Measurements from ENCODE around the gene CDC42SE2.
"Not testable (repeated sequence)": the region's sequence is repeated elsewhere in the genome, so short reads cannot be mapped to it uniquely, and the experiment has no call there.

CDC42SE2 gene

GRCh38 chr5:131344288-131344687, 80.4 kb downstream of the CDC42SE2 start:
- H3K9me3 ChIP-seq (ENCODE audit: control insufficient read depth, insufficient read depth, low read depth, low read length), result peaks cover 21% of the 10 kb centered on the region
- H3K9ac ChIP-seq (ENCODE audit: low read length); H3K27ac ChIP-seq (ENCODE audit: low read depth, low read length); H3K27me3 ChIP-seq (ENCODE audit: control insufficient read depth, insufficient read depth, low read length); H3K4me1 ChIP-seq (ENCODE audit: control insufficient read depth, insufficient read depth, low read length); H3K4me3 ChIP-seq (ENCODE audit: low read depth, low read length); H3K36me3 ChIP-seq (ENCODE audit: control insufficient read depth, insufficient read depth, low read length): not testable (repeated sequence)

GRCh38 chr5:131346204-131346603, 82.4 kb downstream of the CDC42SE2 start:
- not testable (repeated sequence) for H3K27me3 ChIP-seq (ENCODE audit: control insufficient read depth, insufficient read depth, low read length); H3K27ac ChIP-seq (ENCODE audit: low read depth, low read length); H3K9ac ChIP-seq (ENCODE audit: low read length); H3K36me3 ChIP-seq (ENCODE audit: control insufficient read depth, insufficient read depth, low read length); H3K4me1 ChIP-seq (ENCODE audit: control insufficient read depth, insufficient read depth, low read length); H3K4me3 ChIP-seq (ENCODE audit: low read depth, low read length)
- peaks cover 17% of the 10 kb centered on the region for H3K9me3 ChIP-seq (ENCODE audit: control insufficient read depth, insufficient read depth, low read depth, low read length)

GRCh38 chr5:131353991-131354390, 90.1 kb downstream of the CDC42SE2 start:
- Histone ChIP-seq H3K9me3 (ENCODE audit: control insufficient read depth, insufficient read depth, low read depth, low read length) (no peaks in the 10 kb centered on the region), H3K36me3 (ENCODE audit: control insufficient read depth, insufficient read depth, low read length) (no peaks in the 10 kb centered on the region), H3K4me1 (ENCODE audit: control insufficient read depth, insufficient read depth, low read length) (no peaks in the 10 kb centered on the region), H3K27ac (ENCODE audit: low read depth, low read length) (no peak overlapping the region), H3K9ac (ENCODE audit: low read length) (no peak overlapping the region), H3K27me3 (ENCODE audit: control insufficient read depth, insufficient read depth, low read length) (no peaks in the 10 kb centered on the region), H3K4me3 (ENCODE audit: low read depth, low read length) (no peak overlapping the region)

GRCh38 chr5:131355971-131356528, 92.2 kb downstream of the CDC42SE2 start:
- H3K4me1 ChIP-seq (ENCODE audit: control insufficient read depth, insufficient read depth, low read length), result no peaks in the 10 kb centered on the region
- H3K36me3 ChIP-seq (ENCODE audit: control insufficient read depth, insufficient read depth, low read length), result 0 out of 2 replicates have a peak, but pooled peaks cover 2% of the 10 kb centered on the region
- no peak overlapping the region for H3K4me3 ChIP-seq (ENCODE audit: low read depth, low read length)
- no peaks in the 10 kb centered on the region for H3K9me3 ChIP-seq (ENCODE audit: control insufficient read depth, insufficient read depth, low read depth, low read length)
- H3K27ac ChIP-seq (ENCODE audit: low read depth, low read length), result no peak overlapping the region
- no peak overlapping the region for H3K9ac ChIP-seq (ENCODE audit: low read length)
- H3K27me3 ChIP-seq (ENCODE audit: control insufficient read depth, insufficient read depth, low read length), result no peaks in the 10 kb centered on the region

- Histone ChIP-seq H3K9me3 (ENCODE audit: control insufficient read depth, insufficient read depth, low read depth, low read length) (no peaks in the 10 kb centered on the region), H3K4me1 (ENCODE audit: control insufficient read depth, insufficient read depth, low read length) (peaks cover 4% of the 10 kb centered on the region; the same call in 1 of the 2 replicates), H3K27ac (ENCODE audit: low read depth, low read length) (no peak overlapping the region), H3K27me3 (ENCODE audit: control insufficient read depth, insufficient read depth, low read length) (no peaks in the 10 kb centered on the region), H3K36me3 (ENCODE audit: control insufficient read depth, insufficient read depth, low read length) (0 out of 2 replicates have a peak, but pooled peaks cover 2% of the 10 kb centered on the region), H3K4me3 (ENCODE audit: low read depth, low read length) (no peak overlapping the region), H3K9ac (ENCODE audit: low read length) (no peak overlapping the region)
These were observed 92.8 kb downstream of the CDC42SE2 start for GRCh38 chr5:131356619-131357018.

GRCh38 chr5:131357739-131358561, 94.1 kb downstream of the CDC42SE2 start:
- H3K9me3 ChIP-seq (ENCODE audit: control insufficient read depth, insufficient read depth, low read depth, low read length), result no peaks in the 10 kb centered on the region
- no peak overlapping the region for H3K4me3 ChIP-seq (ENCODE audit: low read depth, low read length)
- H3K9ac ChIP-seq (ENCODE audit: low read length), result no peak overlapping the region
- no peak overlapping the region for H3K27ac ChIP-seq (ENCODE audit: low read depth, low read length)
- 0 out of 2 replicates have a peak, but pooled peaks cover 2% of the 10 kb centered on the region for H3K36me3 ChIP-seq (ENCODE audit: control insufficient read depth, insufficient read depth, low read length)
- H3K4me1 ChIP-seq (ENCODE audit: control insufficient read depth, insufficient read depth, low read length), result peaks cover 7% of the 10 kb centered on the region; the same call in 1 of the 2 replicates
- H3K27me3 ChIP-seq (ENCODE audit: control insufficient read depth, insufficient read depth, low read length), result no peaks in the 10 kb centered on the region

GRCh38 chr5:131361677-131362315, 97.9 kb downstream of the CDC42SE2 start:
- H3K4me3 ChIP-seq (ENCODE audit: low read depth, low read length), result no peak overlapping the region
- no peak overlapping the region for H3K27ac ChIP-seq (ENCODE audit: low read depth, low read length)
- H3K9me3 ChIP-seq (ENCODE audit: control insufficient read depth, insufficient read depth, low read depth, low read length), result no peaks in the 10 kb centered on the region
- no peak overlapping the region for H3K9ac ChIP-seq (ENCODE audit: low read length)
- H3K4me1 ChIP-seq (ENCODE audit: control insufficient read depth, insufficient read depth, low read length), result peaks cover 7% of the 10 kb centered on the region; the same call in 1 of the 2 replicates
- 0 out of 2 replicates have a peak, but pooled peaks cover 2% of the 10 kb centered on the region for H3K36me3 ChIP-seq (ENCODE audit: control insufficient read depth, insufficient read depth, low read length)
- no peaks in the 10 kb centered on the region for H3K27me3 ChIP-seq (ENCODE audit: control insufficient read depth, insufficient read depth, low read length)

- H3K27me3 ChIP-seq (ENCODE audit: control insufficient read depth, insufficient read depth, low read length), result no peaks in the 10 kb centered on the region
- peaks cover 7% of the 10 kb centered on the region; the same call in 1 of the 2 replicates for H3K4me1 ChIP-seq (ENCODE audit: control insufficient read depth, insufficient read depth, low read length)
- 0 out of 2 replicates have a peak, but pooled peaks cover 2% of the 10 kb centered on the region for H3K36me3 ChIP-seq (ENCODE audit: control insufficient read depth, insufficient read depth, low read length)
- no peak overlapping the region for H3K4me3 ChIP-seq (ENCODE audit: low read depth, low read length)
- H3K9ac ChIP-seq (ENCODE audit: low read length), result no peak overlapping the region
- no peaks in the 10 kb centered on the region for H3K9me3 ChIP-seq (ENCODE audit: control insufficient read depth, insufficient read depth, low read depth, low read length)
- H3K27ac ChIP-seq (ENCODE audit: low read depth, low read length), result no peak overlapping the region
These were observed 100.1 kb downstream of the CDC42SE2 start for GRCh38 chr5:131363811-131364506.

- Histone ChIP-seq H3K27ac (ENCODE audit: low read depth, low read length) (no peak overlapping the region), H3K4me3 (ENCODE audit: low read depth, low read length) (no peak overlapping the region), H3K9me3 (ENCODE audit: control insufficient read depth, insufficient read depth, low read depth, low read length) (no peaks in the 10 kb centered on the region), H3K4me1 (ENCODE audit: control insufficient read depth, insufficient read depth, low read length) (peaks cover 7% of the 10 kb centered on the region; the same call in 1 of the 2 replicates), H3K9ac (ENCODE audit: low read length) (no peak overlapping the region), H3K36me3 (ENCODE audit: control insufficient read depth, insufficient read depth, low read length) (no peaks in the 10 kb centered on the region), H3K27me3 (ENCODE audit: control insufficient read depth, insufficient read depth, low read length) (no peaks in the 10 kb centered on the region)
These were observed 100.7 kb downstream of the CDC42SE2 start for GRCh38 chr5:131364507-131365050.

GRCh38 chr5:131366428-131366827, 102.6 kb downstream of the CDC42SE2 start:
- no peak overlapping the region for H3K27ac ChIP-seq (ENCODE audit: low read depth, low read length)
- H3K36me3 ChIP-seq (ENCODE audit: control insufficient read depth, insufficient read depth, low read length), result no peaks in the 10 kb centered on the region
- H3K4me3 ChIP-seq (ENCODE audit: low read depth, low read length), result no peak overlapping the region
- H3K9me3 ChIP-seq (ENCODE audit: control insufficient read depth, insufficient read depth, low read depth, low read length), result no peaks in the 10 kb centered on the region
- no peaks in the 10 kb centered on the region for H3K27me3 ChIP-seq (ENCODE audit: control insufficient read depth, insufficient read depth, low read length)
- peaks cover 5% of the 10 kb centered on the region; the same call in 1 of the 2 replicates for H3K4me1 ChIP-seq (ENCODE audit: control insufficient read depth, insufficient read depth, low read length)
- H3K9ac ChIP-seq (ENCODE audit: low read length), result no peak overlapping the region
